NCI-H2196 (cell line): ENCODE measurements around the gene IKBKE.
A peak's percentile ranks its signal among the peaks of the same experiment; 100 is the strongest.

Source experiments
- DNase-seq: peaks from one replicate; lab custom pipeline; 2025; ENCODE audit not compliant: unreplicated experiment; lab: John Stamatoyannopoulos, UW

Gene IKBKE

DNA sequence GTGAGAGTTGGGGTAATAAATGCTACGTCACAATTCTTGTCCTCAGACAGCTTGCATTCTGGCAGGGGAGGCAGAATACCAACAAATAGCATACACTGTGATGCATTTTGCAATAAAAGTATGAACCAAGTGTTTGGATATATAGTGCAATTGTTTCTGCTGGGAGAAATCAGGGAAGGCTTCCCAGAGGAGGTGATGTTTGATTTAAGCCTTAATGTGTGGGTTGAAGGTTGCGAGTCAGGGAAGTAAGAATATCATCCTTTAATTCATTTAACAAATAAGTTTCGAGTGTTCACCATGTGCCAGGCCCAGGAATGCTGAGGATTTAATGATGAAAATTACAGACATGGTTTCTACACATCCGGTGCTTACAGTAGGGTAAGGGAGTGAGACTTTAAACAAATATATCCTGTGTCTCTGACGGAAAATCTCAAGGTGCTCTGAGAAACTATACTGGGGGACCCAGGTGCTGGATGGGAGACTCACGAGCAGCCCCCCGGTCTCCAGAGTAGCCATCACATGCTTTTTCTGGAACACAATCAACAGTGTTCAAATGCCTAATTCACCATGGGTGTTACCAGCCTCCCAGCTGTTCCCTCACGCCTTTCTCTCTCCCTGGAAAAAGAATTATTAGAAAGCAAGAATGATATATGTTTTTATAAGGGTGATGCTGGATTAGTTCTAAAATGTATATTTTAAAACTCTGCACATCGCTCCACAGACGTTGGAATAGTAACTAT lies 68.8 kb downstream of the IKBKE start:
- DNase-seq = no peak

DNA sequence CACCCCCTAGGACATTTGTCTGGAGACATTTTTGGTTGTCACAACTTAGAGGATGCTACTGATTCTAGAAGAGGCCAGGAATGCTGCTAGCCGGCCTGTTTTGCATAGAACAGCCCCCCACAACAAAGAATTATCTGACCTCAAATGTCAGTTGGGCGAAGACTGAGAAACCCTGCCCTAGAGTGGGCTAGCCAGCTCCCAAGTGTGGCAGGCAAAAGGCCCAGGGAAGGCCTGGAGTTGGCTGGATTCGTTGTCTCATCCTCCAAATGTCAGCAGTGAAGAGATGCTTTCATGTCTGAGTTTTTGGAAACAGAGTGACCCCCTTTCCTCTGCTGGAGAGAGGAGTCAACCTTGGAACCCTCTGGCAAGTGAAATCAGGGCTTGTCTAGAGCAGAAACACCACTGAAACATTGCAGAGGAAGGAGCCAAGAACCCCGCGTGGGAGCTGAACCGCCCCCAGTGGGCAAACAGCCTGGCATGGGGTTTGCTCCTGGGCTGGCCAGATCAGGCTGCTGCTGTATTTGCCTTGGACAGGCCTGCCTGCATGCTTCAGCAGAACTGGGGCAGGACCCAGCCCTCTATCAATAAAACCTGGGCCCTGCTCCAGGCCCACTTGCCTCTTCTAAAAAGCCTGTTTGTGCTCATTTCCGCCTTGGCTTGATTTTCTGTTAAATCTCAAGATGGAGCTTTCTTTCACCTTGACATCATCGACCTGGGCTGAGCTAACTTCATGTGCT lies 69.9 kb downstream of the IKBKE start:
- peak; percentile 92 for DNase-seq

- no peak for DNase-seq
These were observed 71.1 kb downstream of the IKBKE start for GRCh38 chr1:206541236-206541833.

DNA sequence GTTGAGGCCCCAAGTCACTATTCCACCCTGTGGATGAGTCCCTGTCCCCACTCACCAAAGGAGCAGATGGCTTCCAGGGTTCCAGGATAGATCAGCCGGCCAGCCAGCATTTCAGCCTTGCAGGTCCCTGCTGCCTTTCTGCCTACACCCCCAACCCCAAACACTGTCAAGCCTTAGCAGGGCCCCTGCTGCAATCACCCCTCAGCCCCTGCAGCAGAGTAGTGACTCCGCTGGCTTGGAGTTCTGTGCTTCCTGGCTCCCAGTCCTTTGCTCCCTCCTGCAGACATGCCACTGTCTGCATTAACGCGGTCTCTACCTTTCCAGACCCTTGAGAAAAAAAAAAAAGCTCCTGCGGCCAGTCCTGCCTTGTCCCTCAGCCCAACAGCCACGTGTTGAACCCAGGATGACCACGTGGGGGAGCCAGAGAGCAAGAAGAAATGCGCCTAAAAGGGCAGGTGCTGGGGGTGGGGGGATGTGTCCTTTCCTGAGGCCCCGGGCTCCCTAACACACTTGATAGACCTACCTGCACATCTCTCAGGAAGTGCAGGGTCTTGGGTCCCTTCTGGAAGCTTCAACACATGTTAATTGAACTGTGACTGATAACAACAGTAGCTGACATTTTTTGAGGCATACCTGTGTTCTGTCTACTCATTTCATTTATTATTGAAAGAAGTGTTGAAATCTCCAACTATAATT lies 74.4 kb downstream of the IKBKE start:
- peak; percentile 68 for DNase-seq

DNA sequence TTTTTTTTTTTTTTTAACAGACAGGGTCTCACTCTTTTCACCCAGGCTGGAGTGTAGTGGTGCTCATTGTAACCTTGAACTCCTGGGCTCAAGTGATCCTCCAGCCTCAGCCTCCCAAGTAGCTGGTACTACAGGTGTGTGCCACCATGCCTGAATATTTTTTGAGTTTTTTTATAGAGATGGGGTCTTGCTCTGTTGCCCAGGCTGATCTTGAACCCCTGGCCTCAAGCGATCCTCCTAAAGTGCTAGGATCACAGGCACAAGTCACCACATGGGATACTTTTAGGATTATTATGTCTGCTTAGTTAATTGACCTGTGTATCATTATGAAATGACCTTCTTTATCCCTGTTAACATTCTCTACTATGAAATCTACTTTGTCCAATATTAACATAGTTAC lies 75.1 kb downstream of the IKBKE start:
- no peak for DNase-seq
